HepG2 (cell line): ENCODE data around the gene ATP11A. TPM values are rescaled to one million over a fixed set of nuclear protein-coding genes. Genes with fewer than 3 reads are reported as not detected.

Experiments used
- DNMT3B ChIP-seq: conservative IDR thresholded peaks from 2 replicates; pipeline ENCODE4 v1.6.1; 2016; ENCODE audit warnings: missing biosample characterization, control low read depth
- PITX1 ChIP-seq: sonication (generic); formaldehyde crosslinking; IDR thresholded peaks from 2 replicates; pipeline ENCODE4 v1.5.1; 2020; ENCODE audit warnings: mild to moderate bottlenecking, missing genetic modification reagents
- TCF7L2 ChIP-seq: IDR thresholded peaks from 2 replicates; pipeline ENCODE4 v1.6.1; 2011; ENCODE audit warnings: mild to moderate bottlenecking, low read depth, low read length, moderate library complexity
- polyA plus RNA-seq, 8 experiments: library from polyadenylated mRNA; depleted of rRNA in 3 of 8; stranded (reverse) in 7 of 8; unstranded in 1 of 8; fragments of >200 nt; fragmentation: Illumina TruSeq in 4 of 8; extraction: Trizol in 4 of 8; gene quantifications; 2 replicates each; pipeline versions ENCODE4 v1.2.1 to v1.2.3, GENCODE V29; 2011 to 2016; ENCODE audit warnings: low read depth in 4 of 8, missing spikeins in 1 of 8, mixed read lengths in 1 of 8; ENCODE audit not compliant: insufficient read depth in 1 of 8
- total RNA-seq, 5 experiments: library from RNA; depleted of rRNA; stranded (reverse); fragments of >200 nt; fragmentation: Illumina TruSeq; extraction: Trizol; gene quantifications; 2 replicates each; pipeline ENCODE4 v1.2.3, GENCODE V29; 2016; ENCODE audit warnings: low read depth in 1 of 5
- TF ChIP-seq, protein P1 (sequence below): sonication (generic); formaldehyde crosslinking; conservative IDR thresholded peaks from 2 replicates; pipeline ENCODE4 v1.8.0; 2022; ENCODE audit warnings: mild to moderate bottlenecking, moderate library complexity, missing genetic modification reagents
- TF ChIP-seq, protein P2 (sequence below): sonication (generic); formaldehyde crosslinking; IDR thresholded peaks from 2 replicates; pipeline ENCODE4 v1.4.0; 2020; ENCODE audit warnings: mild to moderate bottlenecking, missing genetic modification reagents

ATP11A gene
- total and polyA plus RNA-seq, 2 of the 13 experiments (the other 11 are each of a cell fraction or from before 2014, with no cell fraction given) = 18.4 to 20.1 TPM

DNA sequence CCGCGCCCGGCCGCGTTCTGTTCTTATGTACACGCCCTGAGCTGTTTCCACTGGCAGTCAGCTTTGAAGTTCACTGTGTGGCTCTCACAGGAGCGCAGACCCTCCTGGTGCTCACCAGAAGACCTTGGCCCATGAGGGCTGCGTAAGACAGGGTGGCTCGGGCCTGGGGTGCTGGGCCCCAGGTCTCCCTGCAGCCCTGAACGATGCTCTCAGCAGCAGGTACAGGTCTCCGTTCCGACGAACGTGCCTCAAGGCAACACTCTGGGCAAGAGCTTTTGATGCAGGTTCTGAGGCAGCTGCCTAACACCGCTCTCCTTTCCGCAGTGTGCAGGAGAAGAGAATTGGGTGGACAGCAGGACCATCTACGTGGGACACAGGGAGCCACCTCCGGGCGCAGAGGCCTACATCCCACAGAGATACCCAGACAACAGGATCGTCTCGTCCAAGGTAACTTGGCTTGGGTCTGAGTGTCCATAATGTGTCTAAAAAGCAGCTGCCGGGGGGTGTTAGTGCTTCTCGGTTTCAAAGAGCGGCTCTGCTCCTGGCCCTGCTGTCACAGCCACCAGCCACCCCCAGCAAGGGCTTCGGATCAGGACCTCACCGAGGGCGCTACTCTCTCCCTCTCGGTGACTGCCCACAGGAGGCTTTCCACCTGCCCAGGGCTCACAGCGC lies 95.1 kb downstream of the ATP11A start (continued):
- TF ChIP-seq, protein P1, sequence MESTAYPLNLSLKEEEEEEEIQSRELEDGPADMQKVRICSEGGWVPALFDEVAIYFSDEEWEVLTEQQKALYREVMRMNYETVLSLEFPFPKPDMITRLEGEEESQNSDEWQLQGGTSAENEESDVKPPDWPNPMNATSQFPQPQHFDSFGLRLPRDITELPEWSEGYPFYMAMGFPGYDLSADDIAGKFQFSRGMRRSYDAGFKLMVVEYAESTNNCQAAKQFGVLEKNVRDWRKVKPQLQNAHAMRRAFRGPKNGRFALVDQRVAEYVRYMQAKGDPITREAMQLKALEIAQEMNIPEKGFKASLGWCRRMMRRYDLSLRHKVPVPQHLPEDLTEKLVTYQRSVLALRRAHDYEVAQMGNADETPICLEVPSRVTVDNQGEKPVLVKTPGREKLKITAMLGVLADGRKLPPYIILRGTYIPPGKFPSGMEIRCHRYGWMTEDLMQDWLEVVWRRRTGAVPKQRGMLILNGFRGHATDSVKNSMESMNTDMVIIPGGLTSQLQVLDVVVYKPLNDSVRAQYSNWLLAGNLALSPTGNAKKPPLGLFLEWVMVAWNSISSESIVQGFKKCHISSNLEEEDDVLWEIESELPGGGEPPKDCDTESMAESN (CRISPR knock-in tag) = no peak
- TF ChIP-seq TCF7L2 (no peak), DNMT3B (CRISPR knock-in tag) (no peak), PITX1 (CRISPR knock-in tag) (no peak)
- TF ChIP-seq, protein P2, sequence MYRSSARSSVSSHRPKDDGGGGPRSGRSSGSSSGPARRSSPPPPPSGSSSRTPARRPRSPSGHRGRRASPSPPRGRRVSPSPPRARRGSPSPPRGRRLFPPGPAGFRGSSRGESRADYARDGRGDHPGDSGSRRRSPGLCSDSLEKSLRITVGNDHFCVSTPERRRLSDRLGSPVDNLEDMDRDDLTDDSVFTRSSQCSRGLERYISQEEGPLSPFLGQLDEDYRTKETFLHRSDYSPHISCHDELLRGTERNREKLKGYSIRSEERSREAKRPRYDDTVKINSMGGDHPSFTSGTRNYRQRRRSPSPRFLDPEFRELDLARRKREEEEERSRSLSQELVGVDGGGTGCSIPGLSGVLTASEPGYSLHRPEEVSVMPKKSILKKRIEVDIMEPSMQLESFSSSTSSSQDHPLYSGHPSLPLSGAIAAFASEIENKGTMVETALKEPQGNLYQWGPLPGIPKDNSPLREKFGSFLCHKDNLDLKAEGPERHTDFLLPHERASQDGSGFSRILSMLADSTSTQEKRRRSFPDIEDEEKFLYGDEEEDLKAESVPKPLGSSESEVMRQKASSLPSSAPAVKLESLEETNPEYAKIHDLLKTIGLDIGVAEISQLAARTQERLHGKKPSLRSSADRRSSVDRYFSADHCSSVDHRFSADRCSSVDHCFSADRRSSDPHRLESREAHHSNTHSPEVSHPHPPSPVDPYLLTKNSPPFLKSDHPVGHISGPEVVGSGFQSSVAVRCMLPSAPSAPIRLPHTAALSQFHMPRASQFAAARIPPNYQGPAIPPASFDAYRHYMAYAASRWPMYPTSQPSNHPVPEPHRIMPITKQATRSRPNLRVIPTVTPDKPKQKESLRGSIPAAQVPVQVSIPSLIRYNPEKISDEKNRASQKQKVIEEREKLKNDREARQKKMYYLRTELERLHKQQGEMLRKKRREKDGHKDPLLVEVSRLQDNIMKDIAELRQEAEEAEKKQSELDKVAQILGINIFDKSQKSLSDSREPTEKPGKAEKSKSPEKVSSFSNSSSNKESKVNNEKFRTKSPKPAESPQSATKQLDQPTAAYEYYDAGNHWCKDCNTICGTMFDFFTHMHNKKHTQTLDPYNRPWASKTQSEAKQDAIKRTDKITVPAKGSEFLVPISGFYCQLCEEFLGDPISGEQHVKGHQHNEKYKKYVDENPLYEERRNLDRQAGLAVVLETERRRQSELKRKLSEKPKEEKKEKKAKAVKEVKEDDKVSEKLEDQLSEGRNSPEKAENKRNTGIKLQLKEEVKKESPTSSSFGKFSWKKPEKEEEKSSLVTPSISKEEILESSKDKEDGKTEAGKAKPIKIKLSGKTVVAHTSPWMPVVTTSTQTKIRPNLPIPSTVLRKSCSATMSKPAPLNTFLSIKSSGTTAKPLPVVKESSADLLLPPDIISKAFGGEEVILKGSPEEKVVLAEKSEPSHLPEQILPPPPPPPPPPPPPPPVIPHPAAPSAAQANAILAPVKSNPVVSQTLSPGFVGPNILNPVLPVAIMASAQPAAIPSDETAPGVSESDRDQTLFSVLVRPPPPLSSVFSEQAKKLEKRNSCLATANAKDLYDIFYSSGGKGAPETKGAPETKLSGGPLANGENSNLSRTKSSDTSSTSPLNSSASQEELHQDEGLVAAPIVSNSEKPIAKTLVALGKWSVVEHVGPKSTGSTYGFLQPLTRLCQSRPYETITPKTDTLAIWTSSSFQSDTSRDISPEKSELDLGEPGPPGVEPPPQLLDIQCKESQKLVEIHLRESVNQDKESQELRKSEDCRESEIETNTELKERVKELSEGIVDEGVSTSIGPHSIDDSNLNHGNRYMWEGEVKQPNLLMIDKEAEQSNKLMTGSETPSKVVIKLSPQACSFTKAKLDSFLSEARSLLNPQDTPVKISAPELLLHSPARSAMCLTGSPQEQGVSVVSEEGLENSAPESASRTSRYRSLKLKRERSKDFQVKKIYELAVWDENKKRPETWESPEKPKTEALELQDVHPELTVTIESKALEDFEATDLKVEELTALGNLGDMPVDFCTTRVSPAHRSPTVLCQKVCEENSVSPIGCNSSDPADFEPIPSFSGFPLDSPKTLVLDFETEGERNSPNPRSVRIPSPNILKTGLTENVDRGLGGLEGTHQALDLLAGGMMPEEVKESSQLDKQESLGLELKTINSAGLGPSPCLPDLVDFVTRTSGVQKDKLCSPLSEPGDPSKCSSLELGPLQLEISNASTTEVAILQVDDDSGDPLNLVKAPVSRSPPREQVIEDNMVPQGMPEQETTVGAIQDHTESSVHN (CRISPR knock-in tag) = no peak
